ENCODE measurements around the gene ZSCAN10.
"Not testable (repeated sequence)": the region's sequence is repeated elsewhere in the genome, so short reads cannot be mapped to it uniquely, and the experiment has no call there.

Gene ZSCAN10

DNA sequence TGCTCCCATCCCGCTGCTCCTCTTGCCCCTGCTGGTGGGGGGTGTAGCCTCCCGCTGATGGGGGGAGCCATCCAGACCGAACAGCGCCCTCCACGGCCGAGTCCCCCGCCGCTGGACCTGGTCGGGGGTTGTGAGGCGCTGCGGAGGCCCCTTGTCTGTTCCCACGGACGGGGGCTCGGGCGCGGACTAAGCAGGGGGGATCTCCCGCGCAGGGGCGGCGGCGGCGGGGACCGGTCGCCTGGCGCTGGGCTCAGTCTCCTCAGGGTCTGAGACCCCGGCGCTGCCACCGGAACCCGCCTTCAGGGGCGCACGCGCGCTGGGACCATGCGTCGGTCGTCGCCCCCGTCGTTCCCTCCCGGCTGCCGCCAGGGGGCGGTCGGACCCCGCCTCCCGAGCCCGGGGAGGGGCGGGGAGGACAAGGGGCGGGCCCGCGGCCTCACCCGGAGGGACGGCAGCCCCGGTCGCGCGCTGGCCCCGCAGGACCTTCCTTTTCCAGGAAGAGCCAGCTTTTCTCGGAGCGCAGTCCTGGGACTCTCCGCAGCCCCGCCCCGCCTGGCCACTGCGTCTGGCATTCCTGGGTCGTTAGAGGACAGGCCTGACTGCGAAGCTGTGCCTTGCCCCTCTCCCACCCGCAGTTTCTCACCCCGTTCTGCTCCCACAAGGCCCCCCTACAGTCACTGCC is 39.9 kb downstream of the ZSCAN10 start:
- peak; percentile 78 for DNase-seq

DNA sequence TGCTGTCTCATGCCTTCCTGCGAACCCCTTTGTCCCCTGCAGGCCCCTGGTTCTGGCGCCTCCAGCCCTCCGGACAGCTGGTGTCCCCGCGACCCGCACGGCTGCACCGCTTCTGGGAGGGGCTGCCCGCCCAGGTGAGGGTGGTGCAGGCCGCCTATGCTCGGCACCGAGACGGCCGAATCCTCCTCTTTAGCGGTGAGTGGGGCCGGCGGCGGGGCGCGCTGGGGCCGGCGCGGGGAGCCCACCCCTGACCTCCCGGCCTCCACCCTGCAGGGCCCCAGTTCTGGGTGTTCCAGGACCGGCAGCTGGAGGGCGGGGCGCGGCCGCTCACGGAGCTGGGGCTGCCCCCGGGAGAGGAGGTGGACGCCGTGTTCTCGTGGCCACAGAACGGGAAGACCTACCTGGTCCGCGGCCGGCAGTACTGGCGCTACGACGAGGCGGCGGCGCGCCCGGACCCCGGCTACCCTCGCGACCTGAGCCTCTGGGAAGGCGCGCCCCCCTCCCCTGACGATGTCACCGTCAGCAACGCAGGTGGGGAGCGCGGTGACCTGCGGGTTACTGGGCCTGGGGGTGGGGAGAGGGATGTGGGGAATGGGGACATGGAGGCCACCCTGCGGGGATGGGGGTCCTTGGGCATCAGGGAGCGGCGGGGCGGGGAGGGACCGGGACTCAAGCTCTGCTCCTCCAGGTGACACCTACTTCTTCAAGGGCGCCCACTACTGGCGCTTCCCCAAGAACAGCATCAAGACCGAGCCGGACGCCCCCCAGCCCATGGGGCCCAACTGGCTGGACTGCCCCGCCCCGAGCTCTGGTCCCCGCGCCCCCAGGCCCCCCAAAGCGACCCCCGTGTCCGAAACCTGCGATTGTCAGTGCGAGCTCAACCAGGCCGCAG is 40.7 kb downstream of the ZSCAN10 start:
- peak; percentile 28 for DNase-seq

DNA sequence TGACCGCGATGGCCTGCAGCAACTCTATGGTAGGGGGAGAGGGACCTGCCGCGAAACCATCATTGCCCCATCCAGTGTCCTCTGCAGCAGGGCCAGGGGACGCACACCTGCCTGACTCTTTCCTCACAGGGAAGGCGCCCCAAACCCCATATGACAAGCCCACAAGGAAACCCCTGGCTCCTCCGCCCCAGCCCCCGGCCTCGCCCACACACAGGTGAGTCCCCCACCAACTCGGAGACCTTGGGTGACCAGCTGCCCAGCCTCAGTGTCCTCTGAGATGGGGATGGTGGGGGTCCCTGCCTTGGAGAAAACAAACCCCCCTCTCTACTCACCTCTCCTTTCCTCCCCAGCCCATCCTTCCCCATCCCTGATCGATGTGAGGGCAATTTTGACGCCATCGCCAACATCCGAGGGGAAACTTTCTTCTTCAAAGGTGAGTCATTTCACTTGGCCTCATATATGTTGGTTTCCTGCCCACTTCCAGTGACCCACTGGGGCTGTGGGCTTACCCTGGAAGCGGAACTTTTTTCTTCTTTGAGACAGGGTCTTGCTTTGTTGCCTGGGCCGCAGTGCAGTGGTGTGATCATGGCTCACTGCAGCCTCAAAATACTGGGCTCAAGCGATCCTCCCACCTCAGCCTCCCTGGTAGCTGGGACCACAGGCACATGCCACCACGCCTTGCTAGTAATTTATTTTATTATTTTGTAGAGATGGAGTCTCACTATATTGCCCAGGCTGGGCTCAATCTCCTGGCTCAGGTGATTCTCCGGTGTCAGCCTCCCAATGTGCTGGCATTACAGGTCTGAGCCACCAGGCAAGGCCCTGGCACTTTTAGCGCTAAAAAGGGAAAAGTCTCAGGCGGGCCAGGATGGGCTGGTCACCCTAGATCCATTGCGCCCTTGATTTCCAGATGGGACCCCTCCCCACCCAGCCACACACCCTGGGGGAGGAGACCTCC is 41.6 kb downstream of the ZSCAN10 start:
- no peak for DNase-seq

DNA sequence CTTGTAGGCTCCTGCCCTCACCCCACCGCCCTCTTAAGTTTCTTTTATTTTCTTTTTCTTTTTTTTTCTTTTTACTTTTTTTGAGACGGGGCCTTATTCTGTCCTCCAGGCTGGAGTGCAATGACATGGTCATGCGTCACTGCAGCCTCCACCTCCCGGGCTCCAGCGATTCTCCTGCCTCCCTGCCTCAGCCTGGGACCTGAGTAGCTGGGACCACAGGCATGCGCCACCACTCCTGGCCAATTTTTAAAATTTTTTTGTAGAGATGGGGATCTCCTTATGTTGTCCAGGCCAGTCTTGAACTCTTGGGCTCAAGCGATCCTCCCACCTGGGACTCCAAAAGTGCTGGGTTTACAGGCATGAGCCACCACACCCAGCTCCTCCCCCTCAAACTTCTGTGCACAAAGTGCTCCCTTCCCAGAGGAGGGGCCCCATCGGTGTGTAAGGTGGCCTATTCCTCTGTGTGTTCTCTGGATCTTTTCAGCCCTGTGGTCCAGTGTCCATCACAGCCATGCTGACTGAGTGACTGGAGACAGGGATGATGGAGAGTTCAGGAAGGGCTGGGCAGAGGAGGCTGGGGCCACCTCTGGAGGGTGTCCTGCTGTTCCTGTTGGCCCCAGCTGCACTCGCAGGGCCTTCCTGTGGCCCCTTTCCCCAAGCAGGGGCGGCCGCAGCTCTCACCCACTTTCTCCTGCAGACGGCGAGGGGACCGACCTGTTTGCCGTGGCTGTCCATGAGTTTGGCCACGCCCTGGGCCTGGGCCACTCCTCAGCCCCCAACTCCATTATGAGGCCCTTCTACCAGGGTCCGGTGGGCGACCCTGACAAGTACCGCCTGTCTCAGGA is 42.5 kb downstream of the ZSCAN10 start:
- DNase-seq = no peak

DNA sequence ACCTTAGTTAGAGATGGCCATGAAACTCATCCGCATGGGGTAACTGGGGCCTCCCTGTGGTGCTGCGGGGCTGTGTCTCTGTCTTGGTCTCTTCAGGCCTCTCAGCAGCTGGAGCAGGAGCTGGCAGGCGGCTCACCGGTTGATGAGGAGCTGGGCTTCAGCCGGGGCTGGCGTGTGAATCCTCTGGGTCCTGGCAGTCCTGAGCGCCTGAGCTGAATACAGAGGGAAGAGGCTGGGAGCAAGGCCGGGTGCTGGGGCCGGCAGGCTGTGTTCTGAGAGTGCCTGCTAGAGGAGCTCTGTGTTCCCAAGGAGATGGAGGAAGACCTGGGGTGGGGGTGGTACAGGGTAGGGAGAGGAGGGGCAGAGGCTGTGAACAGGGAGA is 43.4 kb downstream of the ZSCAN10 start:
- DNase-seq = not testable (repeated sequence)

DNA sequence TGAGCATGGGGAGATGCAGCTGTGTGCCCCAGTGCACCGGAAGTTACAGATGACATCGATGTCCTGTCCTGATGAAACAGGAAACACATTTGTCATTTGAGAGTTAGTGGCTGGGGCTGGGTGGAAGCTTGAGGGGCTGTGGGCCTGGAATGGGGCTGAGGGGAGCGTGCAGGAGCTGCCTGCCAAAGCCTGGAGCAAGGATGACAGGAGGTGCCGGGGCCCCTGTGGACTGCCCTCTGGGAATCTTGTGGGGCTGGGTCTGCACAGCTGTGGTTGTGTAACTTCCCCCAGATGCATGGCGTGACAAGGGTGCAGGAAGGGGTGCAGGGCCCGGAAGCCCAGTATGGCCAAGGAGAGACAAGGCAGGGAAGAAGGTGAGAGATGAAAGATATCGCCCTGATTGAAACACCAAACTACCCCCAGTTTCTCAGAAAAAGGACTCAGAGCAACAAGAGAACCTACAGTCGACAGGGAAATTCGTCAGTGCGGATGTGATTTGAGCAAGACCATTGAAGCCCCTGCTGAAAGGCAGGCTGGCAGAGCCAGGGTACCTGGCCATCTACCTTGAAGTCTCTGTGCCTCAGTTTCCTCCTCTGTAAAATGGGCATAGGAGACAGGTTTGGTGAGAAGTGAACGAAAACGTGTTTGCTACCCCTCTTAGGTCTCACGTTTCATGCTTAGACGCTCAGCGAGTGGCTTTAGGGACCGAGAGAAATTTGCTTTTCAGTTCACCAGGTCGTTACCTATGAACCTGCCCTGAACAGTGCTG is 43.9 kb downstream of the ZSCAN10 start:
- no peak for DNase-seq

DNA sequence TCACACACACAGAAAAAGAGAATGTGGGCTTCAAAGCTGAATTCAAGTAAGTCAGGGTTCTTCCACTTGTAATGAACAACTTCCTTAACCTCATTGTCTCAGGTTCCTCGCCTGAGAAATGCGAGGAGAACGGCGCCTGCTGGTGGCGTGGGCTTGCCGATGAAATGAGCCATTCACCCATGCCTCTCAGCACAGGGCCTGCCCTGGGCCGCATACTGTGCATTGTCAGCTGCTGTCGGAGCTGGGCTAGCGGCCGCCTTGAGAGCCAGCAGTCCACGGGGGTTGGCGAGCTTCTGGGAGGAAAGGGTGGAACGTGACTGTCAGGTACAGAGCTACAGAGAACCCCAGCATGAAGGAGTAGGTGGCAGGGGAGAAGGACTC is 45.8 kb downstream of the ZSCAN10 start:
- not testable (repeated sequence) for DNase-seq

DNA sequence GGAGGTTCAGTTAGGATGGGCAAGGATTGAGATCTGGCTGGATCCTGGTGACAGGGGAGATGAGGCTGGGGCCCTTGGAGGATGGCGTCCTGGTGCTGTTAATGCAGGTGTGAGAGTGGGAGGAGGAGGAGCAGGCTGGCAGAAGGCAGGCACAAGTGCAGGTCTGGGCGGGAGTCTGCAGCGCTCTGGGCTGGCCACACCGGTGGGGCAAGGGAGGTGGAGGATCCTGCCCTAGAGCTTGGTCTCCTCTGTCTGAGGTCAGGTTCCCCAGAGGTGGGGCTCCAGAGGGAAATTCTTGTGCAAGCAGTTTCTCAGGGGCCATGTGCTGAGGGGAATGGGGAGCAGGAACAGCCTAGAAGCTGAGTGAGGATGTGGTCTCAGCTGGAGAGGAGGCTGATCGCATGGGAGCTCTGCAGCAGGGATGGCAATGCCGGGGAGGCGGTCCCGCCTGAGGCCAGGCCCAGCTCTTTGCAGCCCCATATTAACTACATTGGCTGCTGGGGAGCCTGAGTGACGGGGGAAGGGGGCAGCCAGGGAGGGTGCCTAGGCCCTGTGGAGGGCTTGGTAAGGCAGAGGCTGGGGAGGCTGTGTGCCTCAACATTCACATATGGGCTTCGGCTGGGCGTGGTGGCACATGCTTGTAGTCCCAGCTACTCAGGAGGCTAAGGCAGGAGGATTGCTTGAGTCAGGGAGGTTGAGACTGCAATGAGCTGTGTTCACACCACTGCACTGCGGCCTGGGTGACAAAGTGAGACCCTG is 46.3 kb downstream of the ZSCAN10 start:
- not testable (repeated sequence) for DNase-seq

DNA sequence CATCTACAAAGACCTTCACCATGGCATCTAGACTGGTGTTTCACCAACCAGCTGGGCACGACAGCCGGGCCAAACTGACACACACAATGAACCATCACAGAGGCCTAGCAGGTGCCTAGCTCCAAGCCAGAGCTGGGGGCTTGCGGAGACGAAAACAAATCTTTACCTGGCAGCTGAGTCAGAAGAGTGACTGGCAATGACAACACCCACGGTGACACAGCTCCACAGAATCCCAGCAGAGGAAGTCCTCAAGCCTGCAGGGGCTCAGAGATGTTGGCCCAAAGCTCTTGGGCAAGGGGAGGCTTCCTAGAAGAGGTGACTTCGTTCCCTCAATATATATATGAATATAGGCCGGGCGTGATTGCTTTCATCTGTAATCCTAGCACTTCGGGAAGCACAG is 47.6 kb downstream of the ZSCAN10 start:
- no peak for DNase-seq

DNA sequence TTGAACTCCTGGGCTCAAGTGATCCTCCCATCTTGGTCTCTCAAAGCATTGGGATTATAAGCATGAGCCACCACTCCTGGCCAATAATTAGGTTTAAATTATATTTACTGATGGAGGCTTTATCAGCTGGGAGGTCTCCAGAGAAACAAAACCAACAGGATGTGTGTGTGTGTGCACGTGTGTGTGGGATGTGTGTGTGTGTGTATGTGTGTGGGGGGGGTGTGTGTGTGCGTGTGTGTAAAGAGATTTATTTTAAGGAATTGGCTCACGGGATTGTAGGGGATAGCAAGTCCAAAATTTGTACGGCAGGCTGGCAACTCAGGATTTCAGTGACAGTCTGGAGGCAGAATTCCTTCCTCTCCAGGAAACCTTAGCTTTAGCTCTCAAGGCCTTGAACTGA is 48.1 kb downstream of the ZSCAN10 start:
- DNase-seq = no peak

DNA sequence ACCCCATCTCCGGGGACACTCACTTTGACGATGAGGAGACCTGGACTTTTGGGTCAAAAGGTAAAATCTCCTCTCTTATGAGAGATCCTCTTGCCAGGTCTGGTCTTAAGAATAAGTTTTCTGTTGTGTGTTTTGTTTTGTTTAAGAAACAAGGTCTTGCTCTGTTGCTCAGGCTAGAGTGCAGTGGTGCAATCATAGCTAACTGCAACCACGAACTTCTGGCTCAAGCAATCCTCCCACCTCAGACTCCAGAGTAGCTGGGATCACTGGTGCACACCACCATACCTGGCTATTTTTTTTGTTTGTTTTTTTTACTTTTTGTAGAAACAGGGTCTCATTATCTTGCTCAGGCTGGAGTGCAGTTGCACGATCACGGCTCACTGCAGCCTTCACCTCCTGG is 48.6 kb downstream of the ZSCAN10 start:
- no peak for DNase-seq

DNA sequence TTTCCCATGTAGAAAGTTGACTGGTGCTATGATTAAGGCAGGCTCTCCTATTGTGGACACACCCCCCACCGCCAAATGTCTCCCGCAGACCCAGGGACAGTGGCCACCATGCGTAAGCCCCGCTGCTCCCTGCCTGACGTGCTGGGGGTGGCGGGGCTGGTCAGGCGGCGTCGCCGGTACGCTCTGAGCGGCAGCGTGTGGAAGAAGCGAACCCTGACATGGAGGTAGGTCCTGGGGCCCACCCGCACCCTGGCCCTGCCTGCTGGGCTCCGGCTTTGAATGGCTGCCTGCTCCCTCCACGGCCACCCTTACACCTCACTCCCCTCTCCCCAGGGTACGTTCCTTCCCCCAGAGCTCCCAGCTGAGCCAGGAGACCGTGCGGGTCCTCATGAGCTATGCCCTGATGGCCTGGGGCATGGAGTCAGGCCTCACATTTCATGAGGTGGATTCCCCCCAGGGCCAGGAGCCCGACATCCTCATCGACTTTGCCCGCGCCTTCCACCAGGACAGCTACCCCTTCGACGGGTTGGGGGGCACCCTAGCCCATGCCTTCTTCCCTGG is 49.1 kb downstream of the ZSCAN10 start:
- no peak for DNase-seq

DNA sequence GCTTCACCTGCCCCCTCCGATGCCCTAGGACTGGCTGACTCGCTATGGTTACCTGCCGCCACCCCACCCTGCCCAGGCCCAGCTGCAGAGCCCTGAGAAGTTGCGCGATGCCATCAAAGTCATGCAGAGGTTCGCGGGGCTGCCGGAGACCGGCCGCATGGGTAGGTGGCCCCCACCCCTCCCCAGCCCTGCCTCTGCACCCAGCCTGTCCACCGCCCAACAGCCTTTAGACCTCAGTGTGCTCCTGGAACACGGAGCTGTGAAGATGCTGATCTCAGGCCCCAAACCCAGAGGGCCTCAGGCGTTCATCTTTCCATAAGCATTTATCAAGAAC is 51.7 kb downstream of the ZSCAN10 start:
- DNase-seq = no peak

DNA sequence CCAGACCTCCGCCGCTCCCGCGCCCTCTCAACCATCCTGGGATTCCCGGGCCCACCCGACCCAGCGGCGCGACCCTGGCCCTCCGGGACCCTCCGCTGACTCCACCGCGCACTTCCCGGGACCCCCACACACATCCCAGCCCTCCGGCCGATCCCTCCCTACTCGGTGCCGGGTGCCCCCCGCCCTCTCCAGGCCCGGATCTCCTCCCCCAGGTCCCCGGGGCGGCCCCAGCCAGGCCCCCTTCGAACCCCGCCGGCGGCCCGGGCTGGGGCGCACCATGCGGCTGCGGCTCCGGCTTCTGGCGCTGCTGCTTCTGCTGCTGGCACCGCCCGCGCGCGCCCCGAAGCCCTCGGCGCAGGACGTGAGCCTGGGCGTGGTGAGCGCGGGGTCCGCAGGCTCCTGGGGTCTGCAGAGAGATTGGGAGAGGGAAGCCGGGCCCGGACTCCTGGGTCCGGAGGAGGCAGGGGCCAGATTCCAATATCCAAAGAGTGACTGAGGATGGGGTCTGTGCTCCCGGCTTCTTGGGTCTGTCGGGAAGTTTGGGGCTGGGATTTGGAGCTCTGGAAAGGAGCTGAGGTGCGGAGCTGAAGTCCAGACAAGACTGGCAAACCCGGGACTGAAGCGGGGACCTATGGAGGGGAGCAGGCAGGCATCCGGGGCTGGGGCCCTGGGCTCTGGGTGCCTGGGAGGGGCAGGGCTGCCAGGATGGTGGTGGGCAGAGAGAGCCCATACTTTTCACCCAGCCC is 52.3 kb downstream of the ZSCAN10 start:
- DNase-seq = no peak

DNA sequence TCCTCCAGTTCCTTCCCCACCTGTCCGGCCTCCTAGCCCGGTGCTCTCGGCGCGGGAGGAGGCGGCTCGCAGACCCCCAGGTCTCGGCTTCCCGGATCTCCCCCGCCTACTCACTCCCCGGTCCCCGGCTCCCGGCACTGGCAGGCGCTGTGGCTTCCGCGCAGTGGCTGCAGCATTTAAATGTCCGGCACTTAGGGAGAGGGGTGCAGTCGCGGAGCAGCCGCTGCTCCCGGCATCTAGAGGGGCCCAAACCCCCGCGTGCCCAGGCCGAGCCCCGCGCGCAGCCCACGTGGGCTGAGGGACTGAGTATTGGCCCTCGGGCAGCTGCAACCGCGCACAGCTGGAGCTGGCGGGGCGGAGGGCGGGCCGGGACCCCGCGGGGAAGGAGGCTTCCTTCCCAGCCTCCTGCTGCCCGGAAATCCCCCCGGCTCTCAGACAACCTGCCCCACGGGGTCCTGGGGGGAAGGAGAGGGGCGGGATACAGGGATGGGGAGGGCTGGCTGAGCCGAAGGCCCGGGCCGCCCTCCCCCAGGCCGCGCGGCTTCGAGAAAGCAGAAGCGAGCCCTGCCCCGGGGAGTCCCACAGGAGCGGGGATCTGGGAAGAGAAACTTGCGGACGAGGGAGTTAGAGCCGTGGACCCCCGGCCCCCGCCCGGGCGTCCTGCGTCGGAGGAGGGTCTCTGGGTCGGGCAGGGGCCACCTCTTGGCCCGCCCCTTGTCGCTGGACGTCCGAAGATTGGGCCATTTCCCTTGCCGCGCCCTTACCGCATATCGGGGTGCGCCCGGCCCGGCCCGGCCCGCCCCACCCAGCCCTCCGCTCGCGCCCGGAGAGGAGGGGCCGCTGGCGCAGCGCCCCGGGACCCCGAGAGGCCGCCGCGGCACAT is 53.1 kb downstream of the ZSCAN10 start, which contains the start of gene MMP25:
TSS of gene MMP25 (plus strand) at position 804 of the 883 bp plus-strand sequence. CDS start 357 bp downstream, outside the sequence.
- no peak for DNase-seq

DNA sequence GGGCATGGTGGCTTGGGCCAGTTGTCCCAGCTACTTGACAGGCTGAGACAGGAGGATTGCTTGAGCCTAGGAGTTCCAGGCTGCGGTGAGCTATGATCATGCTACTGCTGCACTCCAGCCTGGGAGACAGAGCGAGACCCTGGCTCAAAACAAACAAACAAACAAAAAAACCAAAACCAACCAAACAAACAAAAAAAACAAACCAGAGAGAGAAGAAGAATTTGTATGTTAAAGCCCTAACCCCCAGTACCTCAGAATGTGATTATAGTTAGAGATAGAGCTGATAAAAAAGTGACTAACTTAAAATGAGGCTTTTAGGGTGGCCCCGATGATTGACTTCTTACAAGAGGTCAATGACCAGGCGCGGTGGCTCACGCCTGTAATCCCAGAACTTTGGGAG is 54.4 kb downstream of the ZSCAN10 start:
- DNase-seq = no peak

DNA sequence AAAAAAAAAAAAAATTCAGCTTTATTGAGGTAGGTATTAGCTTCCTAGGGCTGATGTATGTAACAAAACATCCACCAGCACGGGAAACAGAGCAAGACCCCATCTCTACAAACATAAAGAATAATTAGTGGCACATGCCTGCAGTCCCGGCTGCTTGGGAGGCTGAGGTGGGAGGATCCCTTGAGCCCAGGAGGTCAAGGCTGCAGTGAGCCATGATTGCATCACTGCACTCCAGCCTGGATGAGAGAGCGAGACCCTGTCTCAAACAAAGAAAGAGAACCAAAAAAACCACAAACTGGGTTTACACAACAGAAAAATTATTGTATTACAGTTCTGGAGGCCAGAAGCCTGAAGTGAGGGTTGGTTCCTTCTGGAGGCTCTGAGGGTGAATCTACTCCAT is 56.7 kb downstream of the ZSCAN10 start:
- DNase-seq = no peak

DNA sequence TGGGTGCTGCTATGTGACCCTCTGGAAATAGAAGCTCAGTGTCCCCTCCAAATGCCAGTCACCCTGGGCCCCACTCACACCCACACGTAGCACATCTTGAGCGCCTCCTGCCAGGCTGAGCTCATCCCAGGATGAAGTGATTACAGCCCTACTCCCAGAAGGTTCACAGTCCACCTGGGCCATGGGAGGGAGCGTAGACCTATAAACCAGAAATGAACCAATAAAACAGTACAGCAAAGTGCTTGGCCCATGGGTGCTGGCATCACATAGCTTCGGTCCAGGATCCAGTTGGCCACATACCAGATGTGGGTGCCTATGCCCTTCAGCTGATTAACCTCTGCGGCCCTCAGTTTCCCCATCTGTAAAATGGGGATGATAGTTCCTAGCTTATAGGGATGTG is 60.2 kb downstream of the ZSCAN10 start:
- no peak for DNase-seq

All from COR-L47 (cell line).